Measurements from ENCODE around the gene C6orf89. TPM values are rescaled to one million over a fixed set of nuclear protein-coding genes. Genes with fewer than 3 reads are reported as not detected.
"Not testable (repeated sequence)": the region's sequence is repeated elsewhere in the genome, so short reads cannot be mapped to it uniquely, and the experiment has no call there.

The C6orf89 gene
- total RNA-seq, 1 donor from 2014 or later, result 57.9 TPM

DNA sequence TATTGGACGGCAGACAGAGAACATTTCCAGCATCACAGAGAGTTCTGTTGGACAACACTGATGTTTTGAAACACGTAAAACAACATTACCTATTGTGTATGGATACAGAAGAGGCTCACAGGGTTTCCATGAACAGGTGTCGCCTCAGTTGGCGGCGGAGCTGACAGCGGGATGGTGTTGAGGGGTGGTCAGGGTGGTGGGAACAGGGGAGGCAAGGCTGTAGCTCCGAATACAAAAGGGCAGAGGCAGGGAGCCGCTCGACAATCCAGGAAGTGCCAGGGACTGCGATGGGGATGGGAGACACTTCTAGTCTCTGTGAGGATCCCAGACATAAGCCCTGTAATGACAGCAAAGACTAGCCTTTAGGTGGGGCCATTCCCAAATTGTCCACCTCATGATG lies 54.3 kb downstream of the C6orf89 start:
- no peaks in the 10 kb centered on the region for H3K27me3 ChIP-seq
- no peak overlapping the region for H3K4me3 ChIP-seq
- intact Hi-C loops (cut with DNase I), result no loop called here
- no peaks in the 10 kb centered on the region for H3K4me1 ChIP-seq
- H3K36me3 ChIP-seq, result no peaks in the 10 kb centered on the region
- ATAC-seq (no peak), DNase-seq (no peak)
- no peaks in the 10 kb centered on the region for H3K9me3 ChIP-seq
- TF ChIP-seq, protein P1, sequence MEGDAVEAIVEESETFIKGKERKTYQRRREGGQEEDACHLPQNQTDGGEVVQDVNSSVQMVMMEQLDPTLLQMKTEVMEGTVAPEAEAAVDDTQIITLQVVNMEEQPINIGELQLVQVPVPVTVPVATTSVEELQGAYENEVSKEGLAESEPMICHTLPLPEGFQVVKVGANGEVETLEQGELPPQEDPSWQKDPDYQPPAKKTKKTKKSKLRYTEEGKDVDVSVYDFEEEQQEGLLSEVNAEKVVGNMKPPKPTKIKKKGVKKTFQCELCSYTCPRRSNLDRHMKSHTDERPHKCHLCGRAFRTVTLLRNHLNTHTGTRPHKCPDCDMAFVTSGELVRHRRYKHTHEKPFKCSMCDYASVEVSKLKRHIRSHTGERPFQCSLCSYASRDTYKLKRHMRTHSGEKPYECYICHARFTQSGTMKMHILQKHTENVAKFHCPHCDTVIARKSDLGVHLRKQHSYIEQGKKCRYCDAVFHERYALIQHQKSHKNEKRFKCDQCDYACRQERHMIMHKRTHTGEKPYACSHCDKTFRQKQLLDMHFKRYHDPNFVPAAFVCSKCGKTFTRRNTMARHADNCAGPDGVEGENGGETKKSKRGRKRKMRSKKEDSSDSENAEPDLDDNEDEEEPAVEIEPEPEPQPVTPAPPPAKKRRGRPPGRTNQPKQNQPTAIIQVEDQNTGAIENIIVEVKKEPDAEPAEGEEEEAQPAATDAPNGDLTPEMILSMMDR (IDR thresholded peaks at IDR 0.05), result no peak
- H3K27ac ChIP-seq, result no peak overlapping the region

- H3K4me3 ChIP-seq; H3K27ac ChIP-seq; H3K4me1 ChIP-seq; H3K9me3 ChIP-seq; ATAC-seq; DNase-seq; H3K36me3 ChIP-seq; intact Hi-C loops (cut with DNase I); H3K27me3 ChIP-seq: not testable (repeated sequence)
Measured at GRCh38 chr6:36941561-36941960, 55.8 kb downstream of the C6orf89 start.

DNA sequence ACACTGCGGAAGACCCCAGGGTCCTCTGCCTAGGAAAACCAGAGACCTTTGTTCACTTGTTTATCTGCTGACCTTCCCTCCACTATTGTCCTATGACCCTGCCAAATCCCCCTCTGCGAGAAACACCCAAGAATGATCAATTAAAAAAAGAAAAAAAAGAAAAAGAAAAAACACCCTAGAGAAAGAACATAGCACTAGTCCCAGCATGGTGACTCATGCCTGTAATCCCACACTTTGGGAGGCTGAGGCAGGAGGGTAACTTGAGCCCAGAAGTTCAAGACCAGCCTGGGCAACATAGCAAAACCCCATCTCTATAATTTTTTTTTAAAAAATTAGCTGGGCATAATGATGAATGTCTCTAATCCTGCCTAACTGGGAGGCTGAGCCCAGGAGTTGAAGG lies 56.6 kb downstream of the C6orf89 start:
- intact Hi-C loops (cut with DNase I), result not testable (repeated sequence)

DNA sequence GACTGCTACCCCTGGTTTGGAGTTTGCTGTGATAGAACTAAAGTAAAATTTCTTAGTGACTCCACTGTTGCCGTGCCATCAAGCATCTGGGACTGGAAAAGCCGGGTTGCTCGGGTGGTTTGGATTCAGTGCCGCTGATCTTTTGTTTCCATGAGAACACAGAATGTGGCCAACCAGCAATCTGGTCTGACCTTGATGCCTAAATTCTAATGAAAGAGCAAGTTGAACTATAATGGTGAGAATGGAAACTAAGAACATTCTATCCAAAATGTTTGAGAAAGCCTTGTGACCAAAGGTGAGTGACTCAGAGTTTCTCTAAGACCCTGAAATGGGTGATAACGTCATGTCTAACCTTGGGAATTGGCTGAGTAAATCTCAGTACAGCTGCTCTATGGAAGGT lies 58.9 kb downstream of the C6orf89 start:
- H3K9me3 ChIP-seq, result no peaks in the 10 kb centered on the region
- no peaks in the 10 kb centered on the region for H3K36me3 ChIP-seq
- H3K4me1 ChIP-seq, result no peaks in the 10 kb centered on the region
- H3K27ac ChIP-seq, result no peak overlapping the region
- DNase-seq, result no peak
- TF ChIP-seq, protein P1 (IDR thresholded peaks at IDR 0.05), result no peak
- no peaks in the 10 kb centered on the region for H3K27me3 ChIP-seq
- intact Hi-C loops (cut with DNase I), result no loop called here
- H3K4me3 ChIP-seq, result no peak overlapping the region
- ATAC-seq, result no peak

More for the DNA sequence above, 56.6 kb downstream of the C6orf89 start:
- not testable (repeated sequence) for H3K27ac ChIP-seq, H3K9me3 ChIP-seq, H3K4me1 ChIP-seq, DNase-seq, H3K4me3 ChIP-seq, H3K27me3 ChIP-seq, H3K36me3 ChIP-seq, ATAC-seq

- Histone ChIP-seq H3K4me1 (no peaks in the 10 kb centered on the region), H3K27me3 (no peaks in the 10 kb centered on the region), H3K27ac (no peak overlapping the region), H3K36me3 (no peaks in the 10 kb centered on the region), H3K9me3 (no peaks in the 10 kb centered on the region), H3K4me3 (no peak overlapping the region)
- TF ChIP-seq, protein P1 (IDR thresholded peaks at IDR 0.05), result no peak
- intact Hi-C loops (cut with DNase I), result no loop called here
- ATAC-seq, result no peak
- DNase-seq, result no peak
Measured at GRCh38 chr6:36945301-36945700, 59.5 kb downstream of the C6orf89 start.

- peak; percentile 39 for DNase-seq
Measured at GRCh38 chr6:36946526-36946925, 60.8 kb downstream of the C6orf89 start.

More at GRCh38 chr6:36946526-36946925, 60.8 kb downstream of the C6orf89 start:
- intact Hi-C loops (cut with DNase I), result no loop called here
- no peaks in the 10 kb centered on the region for H3K36me3 ChIP-seq
- no peaks in the 10 kb centered on the region for H3K4me1 ChIP-seq
- TF ChIP-seq, protein P1 (IDR thresholded peaks at IDR 0.05), result no peak
- no peaks in the 10 kb centered on the region for H3K27me3 ChIP-seq
- H3K9me3 ChIP-seq, result no peaks in the 10 kb centered on the region
- peak; percentile 22 for ATAC-seq
- no peak overlapping the region for H3K4me3 ChIP-seq
- no peak overlapping the region for H3K27ac ChIP-seq

Data from upper lobe of right lung (tissue), 1 donor.